GM10266 (cell line): ENCODE data around the gene IFNLR1.

Experiments
- DNase-seq: peaks from one replicate; pipeline ENCODE4 v3.0.0; 2012; ENCODE audit errors: extremely low spot score
- CTCF ChIP-seq: IDR thresholded peaks from 2 replicates; pipeline ENCODE4 v1.5.1; 2012; ENCODE audit warnings: mild to moderate bottlenecking, low read depth; ENCODE audit not compliant: control insufficient read depth, insufficient read depth; ENCODE audit errors: missing control alignments

IFNLR1 gene

GRCh38 chr1:24149866-24150233 lies 37.2 kb downstream of the IFNLR1 start:
- no peak for DNase-seq
- TF ChIP-seq CTCF, result no peak

DNA sequence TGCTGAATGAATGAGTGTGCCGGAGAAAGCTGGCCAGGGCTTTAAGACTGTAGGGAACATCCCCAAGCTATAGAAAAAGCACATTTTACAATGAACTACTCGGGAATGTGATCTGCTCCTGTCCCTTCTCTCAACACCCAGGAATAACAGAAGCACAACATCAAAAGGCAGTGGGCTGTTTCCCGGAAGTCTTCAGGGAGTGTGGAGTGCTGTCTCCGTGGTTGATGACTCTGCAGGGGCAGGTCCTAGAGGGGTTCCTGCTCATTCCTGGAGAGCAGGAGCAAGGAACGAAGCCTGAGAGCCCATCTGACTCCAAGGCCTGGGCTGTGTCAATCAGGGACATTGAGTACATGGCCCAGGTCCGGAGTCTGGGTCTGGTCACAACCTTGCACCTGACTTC lies 39.3 kb downstream of the IFNLR1 start:
- no peak for TF ChIP-seq CTCF
- no peak for DNase-seq

DNA sequence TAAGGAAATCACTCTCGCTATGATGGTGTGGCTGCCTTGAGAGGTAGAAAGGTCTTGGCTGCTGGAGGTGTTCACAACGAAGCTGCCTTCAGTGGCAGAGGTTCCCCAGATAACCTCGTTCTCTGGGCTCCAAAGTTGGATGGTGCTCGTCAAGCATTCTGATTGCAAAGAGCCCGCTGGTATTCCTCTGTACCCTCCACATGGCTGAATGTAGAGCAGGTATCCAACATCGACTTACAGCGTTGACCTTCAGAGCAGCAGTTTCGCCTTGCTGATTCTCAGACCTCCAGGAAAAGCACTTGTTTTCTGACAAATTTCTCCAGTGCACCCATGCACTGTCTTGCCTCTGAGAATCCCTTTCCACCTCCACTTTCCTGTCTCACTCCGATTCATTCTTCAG lies 39.9 kb downstream of the IFNLR1 start:
- DNase-seq, result no peak
- TF ChIP-seq CTCF, result no peak

DNA sequence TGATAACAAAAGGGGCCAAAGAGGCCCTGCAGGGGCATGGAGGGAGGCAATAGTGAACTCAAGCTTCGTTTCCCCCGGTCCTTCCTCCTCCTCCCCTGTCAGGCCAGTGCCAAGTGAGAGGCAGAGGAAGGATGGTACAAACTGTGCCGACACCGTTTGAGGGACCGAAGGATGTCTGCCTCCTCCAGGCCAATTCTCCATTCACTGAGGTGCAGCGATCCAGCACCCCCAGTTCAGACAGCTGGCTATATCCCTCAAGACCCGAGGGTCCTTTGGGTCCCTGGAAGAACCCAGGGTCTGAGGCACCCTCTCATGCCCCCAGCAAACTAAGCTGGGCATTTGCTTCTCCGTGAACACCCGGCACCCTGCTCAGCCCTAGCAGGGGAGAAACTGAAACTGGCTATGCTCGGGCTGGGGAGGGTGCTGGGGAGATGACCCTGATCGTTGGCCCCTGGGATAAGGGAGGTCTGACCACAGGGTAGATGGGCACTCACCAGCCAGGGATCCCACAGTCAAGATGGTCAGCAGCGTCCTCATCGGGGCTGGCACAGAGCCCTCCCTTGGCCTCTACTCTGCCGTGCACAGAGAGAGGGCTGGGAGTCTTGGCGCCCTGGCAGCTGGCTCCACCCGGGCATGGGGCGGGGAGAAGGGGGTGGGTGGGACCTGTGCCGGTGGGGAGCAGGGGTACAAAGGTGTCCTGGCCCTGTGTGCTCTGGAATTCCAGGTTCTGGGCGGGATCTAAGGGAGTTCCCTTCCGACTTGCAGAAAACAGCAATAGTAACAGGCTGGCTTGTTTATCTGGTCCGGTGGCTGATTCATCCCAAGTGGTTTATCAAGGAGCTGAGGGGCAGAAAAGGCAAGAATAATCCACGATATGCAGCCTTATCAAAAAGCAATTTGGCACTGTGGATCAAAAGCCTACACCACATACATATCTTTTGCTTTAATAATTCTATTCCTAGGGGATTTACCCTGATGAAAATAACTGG lies 44.2 kb downstream of the IFNLR1 start, which contains the start of gene IL22RA1:
Gene IL22RA1 (minus strand): TSS at position 595 of the 989 bp plus-strand sequence. CDS start 58 bp downstream, at position 537.
- DNase-seq, result no peak
- TF ChIP-seq CTCF, result no peak

- DNase-seq, result no peak
- no peak for TF ChIP-seq CTCF
Observed at GRCh38 chr1:24141311-24141997, 45.6 kb downstream of the IFNLR1 start.

GRCh38 chr1:24140741-24141181 lies 46.3 kb downstream of the IFNLR1 start:
- no peak for TF ChIP-seq CTCF
- no peak for DNase-seq

DNA sequence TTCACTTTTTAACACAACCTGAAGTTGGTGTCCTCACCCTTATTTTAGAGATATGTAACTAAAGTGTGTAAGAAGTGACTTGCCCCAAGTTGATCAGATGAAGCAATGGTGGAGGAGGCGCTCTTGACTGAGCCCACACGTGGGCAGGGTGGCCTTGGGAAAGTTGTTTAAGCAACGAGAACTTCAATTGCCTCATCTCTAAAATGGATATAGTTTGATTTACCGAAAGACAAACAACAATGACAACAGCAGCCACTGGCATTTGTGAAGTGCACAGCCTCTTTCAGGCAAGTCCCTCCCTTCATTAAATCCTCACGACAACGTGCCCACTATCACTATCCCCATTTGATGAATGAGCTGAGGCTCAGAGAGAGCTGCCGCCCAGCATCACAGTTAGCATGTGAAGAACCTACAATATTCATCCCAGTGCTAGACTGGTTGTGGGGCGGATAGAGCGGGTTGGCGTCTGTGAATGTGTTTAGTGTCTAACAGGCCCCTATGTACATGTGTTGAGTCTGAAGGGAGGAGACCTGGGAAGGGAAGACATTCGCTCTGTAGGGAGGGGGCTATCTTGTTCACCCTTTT lies 47.2 kb downstream of the IFNLR1 start:
- no peak for DNase-seq
- no peak for TF ChIP-seq CTCF
